Measurements from ENCODE around the gene RASGRF2.
A peak's percentile ranks its signal among the peaks of the same experiment; 100 is the strongest.
"Not testable (repeated sequence)": the region's sequence is repeated elsewhere in the genome, so short reads cannot be mapped to it uniquely, and the experiment has no call there.

RASGRF2 gene

GRCh38 chr5:81021486-81021885 is 61.3 kb downstream of the RASGRF2 start:
- DNase-seq: no peak

GRCh38 chr5:81021951-81022687 is 62.0 kb downstream of the RASGRF2 start:
- DNase-seq: no peak

GRCh38 chr5:81022688-81023084 is 62.5 kb downstream of the RASGRF2 start:
- no peak for DNase-seq

GRCh38 chr5:81023261-81023970 is 63.3 kb downstream of the RASGRF2 start:
- DNase-seq: peak in 1 of 58 donors; percentile 4

- DNase-seq: no peak
These were observed 67.4 kb downstream of the RASGRF2 start for GRCh38 chr5:81027481-81028058.

- DNase-seq: not testable (repeated sequence)
These were observed 68.7 kb downstream of the RASGRF2 start for GRCh38 chr5:81028888-81029287.

GRCh38 chr5:81029736-81030135 is 69.6 kb downstream of the RASGRF2 start:
- not testable (repeated sequence) for DNase-seq

- not testable (repeated sequence) for DNase-seq
These were observed 70.3 kb downstream of the RASGRF2 start for GRCh38 chr5:81030236-81031034.

GRCh38 chr5:81035522-81035921 is 75.4 kb downstream of the RASGRF2 start:
- no peak for DNase-seq

- no peak for DNase-seq
These were observed 78.3 kb downstream of the RASGRF2 start for GRCh38 chr5:81038495-81038894.

- DNase-seq: no peak
These were observed 84.7 kb downstream of the RASGRF2 start for GRCh38 chr5:81044868-81045267.

- no peak for DNase-seq
These were observed 85.2 kb downstream of the RASGRF2 start for GRCh38 chr5:81045389-81045807.

GRCh38 chr5:81046041-81046440 is 85.9 kb downstream of the RASGRF2 start:
- DNase-seq: peak in 3 of 58 donors; percentile 8 to 35 (median 30)

GRCh38 chr5:81052325-81052724 is 92.2 kb downstream of the RASGRF2 start:
- no peak for DNase-seq

GRCh38 chr5:81053282-81053681 is 93.1 kb downstream of the RASGRF2 start:
- DNase-seq: not testable (repeated sequence)

GRCh38 chr5:81058121-81058520 is 98.0 kb downstream of the RASGRF2 start:
- DNase-seq: no peak

- DNase-seq: no peak
These were observed 105.3 kb downstream of the RASGRF2 start for GRCh38 chr5:81065492-81065891.

GRCh38 chr5:81066102-81066501 is 105.9 kb downstream of the RASGRF2 start:
- no peak for DNase-seq

- DNase-seq: no peak
These were observed 107.2 kb downstream of the RASGRF2 start for GRCh38 chr5:81067406-81067805.

GRCh38 chr5:81068063-81068462 is 107.9 kb downstream of the RASGRF2 start:
- DNase-seq: no peak

- DNase-seq: no peak
These were observed 108.5 kb downstream of the RASGRF2 start for GRCh38 chr5:81068635-81069034.

- DNase-seq: no peak
These were observed 109.8 kb downstream of the RASGRF2 start for GRCh38 chr5:81069990-81070389.
